SK-N-SH (cell line): ENCODE results near the gene ARL5B.

Experiments
- CTCF ChIP-seq: fragments of 200-600 bp; sonication (generic); IDR thresholded peaks from 2 replicates; pipeline ENCODE4 v1.6.1; 2017; ENCODE audit warnings: antibody characterized with exemption, mild to moderate bottlenecking, moderate library complexity
- FOXJ3 ChIP-seq: sonication (generic); formaldehyde crosslinking; IDR thresholded peaks from 2 replicates; pipeline ENCODE4 v1.5.1; 2020; ENCODE audit warnings: mild to moderate bottlenecking, missing genetic modification reagents
- FOXM1 ChIP-seq: IDR thresholded peaks from 2 replicates; pipeline ENCODE4 v1.4.0; 2012; ENCODE audit warnings: low read depth, mild to moderate bottlenecking
- RAD21 ChIP-seq: IDR thresholded peaks from 2 replicates; pipeline ENCODE4 v1.6.1; 2012; ENCODE audit warnings: mild to moderate bottlenecking, low read length
- REST ChIP-seq: IDR thresholded peaks from 2 replicates; pipeline ENCODE4 v1.6.1; 2012; ENCODE audit warnings: mild to moderate bottlenecking, low read depth, low read length, moderate library complexity
- SIN3A ChIP-seq: IDR thresholded peaks from 2 replicates; pipeline ENCODE4 v1.6.1; 2012; ENCODE audit warnings: low read depth, mild to moderate bottlenecking, low read length, moderate library complexity, borderline replicate concordance
- TCF12 ChIP-seq: IDR thresholded peaks from 2 replicates; pipeline ENCODE4 v1.4.0; 2012
- USF1 ChIP-seq: IDR thresholded peaks from 2 replicates; pipeline ENCODE4 v1.4.0; 2012; ENCODE audit warnings: low read depth, borderline replicate concordance

GRCh38 chr10:18685555-18685954, 26.3 kb downstream of the ARL5B start:
- TF ChIP-seq USF1 (no peak), TCF12 (no peak), CTCF (no peak), FOXJ3 (CRISPR knock-in tag) (no peak), REST (no peak), RAD21 (no peak), FOXM1 (no peak), SIN3A (no peak)
